Measurements from ENCODE around the gene PLAAT2.

GRCh38 chr11:63511048-63511748 lies 52.0 kb downstream of the PLAAT2 start:
- TF ChIP-seq, protein P1, sequence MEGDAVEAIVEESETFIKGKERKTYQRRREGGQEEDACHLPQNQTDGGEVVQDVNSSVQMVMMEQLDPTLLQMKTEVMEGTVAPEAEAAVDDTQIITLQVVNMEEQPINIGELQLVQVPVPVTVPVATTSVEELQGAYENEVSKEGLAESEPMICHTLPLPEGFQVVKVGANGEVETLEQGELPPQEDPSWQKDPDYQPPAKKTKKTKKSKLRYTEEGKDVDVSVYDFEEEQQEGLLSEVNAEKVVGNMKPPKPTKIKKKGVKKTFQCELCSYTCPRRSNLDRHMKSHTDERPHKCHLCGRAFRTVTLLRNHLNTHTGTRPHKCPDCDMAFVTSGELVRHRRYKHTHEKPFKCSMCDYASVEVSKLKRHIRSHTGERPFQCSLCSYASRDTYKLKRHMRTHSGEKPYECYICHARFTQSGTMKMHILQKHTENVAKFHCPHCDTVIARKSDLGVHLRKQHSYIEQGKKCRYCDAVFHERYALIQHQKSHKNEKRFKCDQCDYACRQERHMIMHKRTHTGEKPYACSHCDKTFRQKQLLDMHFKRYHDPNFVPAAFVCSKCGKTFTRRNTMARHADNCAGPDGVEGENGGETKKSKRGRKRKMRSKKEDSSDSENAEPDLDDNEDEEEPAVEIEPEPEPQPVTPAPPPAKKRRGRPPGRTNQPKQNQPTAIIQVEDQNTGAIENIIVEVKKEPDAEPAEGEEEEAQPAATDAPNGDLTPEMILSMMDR (IDR thresholded peaks at IDR 0.05), result no peak
- TF ChIP-seq POLR2A (IDR thresholded peaks at IDR 0.05), result no peak
- no peak for TF ChIP-seq POLR2AphosphoS5 (IDR thresholded peaks at IDR 0.05)
- no peak for TF ChIP-seq EP300 (IDR thresholded peaks at IDR 0.05)

All from stomach (tissue), 4 donors.